ENCODE data around the gene NUP210L. TPM values are rescaled to one million over a fixed set of nuclear protein-coding genes. Genes with fewer than 3 reads are reported as not detected.

NUP210L gene
- total RNA-seq, 4 donors from 2014 or later = 0.09 to 0.21 TPM; not detected in 2

DNA sequence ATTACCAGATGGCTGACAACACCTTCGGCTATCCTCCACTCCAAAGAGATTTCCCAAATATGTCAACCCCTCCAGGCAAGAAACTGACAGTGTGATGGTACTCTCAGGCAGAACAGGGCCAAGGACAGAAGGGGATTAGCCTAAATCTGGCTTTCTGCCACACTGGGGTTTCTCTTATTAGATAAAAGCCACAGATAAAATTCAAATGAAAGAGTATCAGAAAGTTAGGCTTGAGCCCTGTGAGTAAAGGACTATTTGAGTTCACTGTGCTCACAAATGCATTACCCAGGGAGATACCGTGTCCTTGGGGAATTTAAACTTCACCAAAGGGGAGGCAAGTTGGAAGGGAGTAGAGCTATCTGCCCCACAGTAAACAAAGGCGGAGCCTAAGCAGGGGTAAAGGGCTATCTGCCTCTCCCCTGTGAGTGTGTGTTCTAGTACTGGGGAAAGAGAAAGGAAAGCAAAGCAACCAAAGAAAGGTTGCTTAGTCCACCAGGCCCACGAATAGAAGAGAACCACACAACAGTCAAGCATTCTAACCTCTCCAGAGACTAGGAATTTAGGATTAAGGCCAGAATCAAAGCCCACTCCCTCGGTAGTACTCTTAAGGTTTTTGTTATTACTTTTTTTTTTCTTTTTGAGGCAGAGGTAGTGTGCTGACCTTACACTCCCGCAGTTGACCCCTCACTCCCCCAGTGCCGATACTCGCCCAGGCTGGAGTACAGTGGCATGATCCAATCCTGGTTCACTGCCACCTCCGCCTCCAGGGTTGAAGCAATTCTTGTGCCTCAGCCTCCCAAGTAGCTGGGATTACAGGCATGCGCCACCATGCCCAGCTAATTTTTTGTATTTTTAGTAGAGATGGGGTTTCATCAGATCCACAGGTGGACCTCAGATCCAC lies 24.3 kb upstream of the NUP210L start:
- H3K4me1 ChIP-seq = peaks cover 18 to 24% of the 10 kb centered on the region in 2 donors
- TF ChIP-seq POLR2A (IDR thresholded peaks at IDR 0.05) = no peak
- TF ChIP-seq, protein P1, sequence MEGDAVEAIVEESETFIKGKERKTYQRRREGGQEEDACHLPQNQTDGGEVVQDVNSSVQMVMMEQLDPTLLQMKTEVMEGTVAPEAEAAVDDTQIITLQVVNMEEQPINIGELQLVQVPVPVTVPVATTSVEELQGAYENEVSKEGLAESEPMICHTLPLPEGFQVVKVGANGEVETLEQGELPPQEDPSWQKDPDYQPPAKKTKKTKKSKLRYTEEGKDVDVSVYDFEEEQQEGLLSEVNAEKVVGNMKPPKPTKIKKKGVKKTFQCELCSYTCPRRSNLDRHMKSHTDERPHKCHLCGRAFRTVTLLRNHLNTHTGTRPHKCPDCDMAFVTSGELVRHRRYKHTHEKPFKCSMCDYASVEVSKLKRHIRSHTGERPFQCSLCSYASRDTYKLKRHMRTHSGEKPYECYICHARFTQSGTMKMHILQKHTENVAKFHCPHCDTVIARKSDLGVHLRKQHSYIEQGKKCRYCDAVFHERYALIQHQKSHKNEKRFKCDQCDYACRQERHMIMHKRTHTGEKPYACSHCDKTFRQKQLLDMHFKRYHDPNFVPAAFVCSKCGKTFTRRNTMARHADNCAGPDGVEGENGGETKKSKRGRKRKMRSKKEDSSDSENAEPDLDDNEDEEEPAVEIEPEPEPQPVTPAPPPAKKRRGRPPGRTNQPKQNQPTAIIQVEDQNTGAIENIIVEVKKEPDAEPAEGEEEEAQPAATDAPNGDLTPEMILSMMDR (IDR thresholded peaks at IDR 0.05) = no peak
- H3K27me3 ChIP-seq = no peaks in the 10 kb centered on the region
- H3K4me3 ChIP-seq = no peak overlapping the region
- H3K36me3 ChIP-seq = no peaks in the 10 kb centered on the region
- no peak for DNase-seq
- H3K9me3 ChIP-seq = no peaks in the 10 kb centered on the region
- peak overlapping the region; percentile 39 to 79 for H3K27ac ChIP-seq
- intact Hi-C loops (cut with DNase I; ENCODE audit: low total_unique reads) = no loop called here

DNA sequence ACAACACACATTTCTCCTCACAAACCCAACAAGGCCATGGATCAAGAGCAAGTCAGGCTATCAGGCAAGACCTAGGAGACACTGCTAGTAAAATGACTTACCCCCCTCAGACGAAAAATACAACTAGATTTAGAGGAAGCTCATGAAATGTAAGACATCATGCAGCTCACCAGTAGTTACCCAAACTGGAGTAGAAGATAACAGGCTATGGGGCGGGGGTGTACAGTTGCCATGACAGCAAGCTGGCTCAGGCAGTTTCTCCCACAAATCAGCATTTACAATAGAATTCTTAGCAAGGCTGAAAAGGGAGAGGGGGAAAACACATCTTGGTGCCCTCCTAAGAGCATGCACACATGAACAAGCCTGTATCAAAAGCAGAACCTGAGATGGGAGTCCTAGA lies 23.1 kb upstream of the NUP210L start:
- intact Hi-C loops (cut with DNase I; ENCODE audit: low total_unique reads) = no loop called here
- H3K9me3 ChIP-seq = no peaks in the 10 kb centered on the region
- no peak overlapping the region for H3K4me3 ChIP-seq
- no peaks in the 10 kb centered on the region for H3K27me3 ChIP-seq
- no peak for DNase-seq
- H3K27ac ChIP-seq = peak overlapping the region in 1 of 2 donors; percentile 79
- no peak for TF ChIP-seq POLR2A (IDR thresholded peaks at IDR 0.05)
- TF ChIP-seq, protein P1 (IDR thresholded peaks at IDR 0.05) = no peak
- peaks cover 18 to 24% of the 10 kb centered on the region in 2 donors for H3K4me1 ChIP-seq
- H3K36me3 ChIP-seq = no peaks in the 10 kb centered on the region

DNA sequence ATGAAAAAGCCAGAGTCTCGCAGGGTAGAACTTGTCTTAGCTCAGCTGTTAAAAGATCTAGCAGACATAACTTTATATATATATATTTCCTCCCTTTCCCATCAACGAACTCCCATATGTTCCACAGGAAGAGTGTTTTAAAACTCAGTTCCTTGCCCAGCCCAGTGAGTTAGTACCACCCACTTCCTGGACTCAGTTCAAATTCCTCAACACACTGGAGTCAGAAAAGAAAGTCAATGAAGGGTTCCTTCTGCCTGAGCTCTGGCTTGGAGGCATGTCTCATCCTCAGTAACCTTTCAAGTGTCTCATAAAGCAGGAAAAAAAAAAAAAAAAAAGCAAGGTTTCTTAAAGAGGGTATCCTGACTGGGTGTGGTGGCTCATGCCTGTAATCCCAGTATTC lies 21.5 kb upstream of the NUP210L start:
- no peak for DNase-seq
- peaks cover 18 to 24% of the 10 kb centered on the region in 2 donors for H3K4me1 ChIP-seq
- intact Hi-C loops (cut with DNase I; ENCODE audit: low total_unique reads) = no loop called here
- H3K36me3 ChIP-seq = no peaks in the 10 kb centered on the region
- H3K4me3 ChIP-seq = no peak overlapping the region
- no peak for TF ChIP-seq POLR2A (IDR thresholded peaks at IDR 0.05)
- TF ChIP-seq, protein P1 (IDR thresholded peaks at IDR 0.05) = no peak
- peak overlapping the region; percentile 41 to 46 for H3K27ac ChIP-seq
- H3K9me3 ChIP-seq = no peaks in the 10 kb centered on the region
- H3K27me3 ChIP-seq = no peaks in the 10 kb centered on the region

DNA sequence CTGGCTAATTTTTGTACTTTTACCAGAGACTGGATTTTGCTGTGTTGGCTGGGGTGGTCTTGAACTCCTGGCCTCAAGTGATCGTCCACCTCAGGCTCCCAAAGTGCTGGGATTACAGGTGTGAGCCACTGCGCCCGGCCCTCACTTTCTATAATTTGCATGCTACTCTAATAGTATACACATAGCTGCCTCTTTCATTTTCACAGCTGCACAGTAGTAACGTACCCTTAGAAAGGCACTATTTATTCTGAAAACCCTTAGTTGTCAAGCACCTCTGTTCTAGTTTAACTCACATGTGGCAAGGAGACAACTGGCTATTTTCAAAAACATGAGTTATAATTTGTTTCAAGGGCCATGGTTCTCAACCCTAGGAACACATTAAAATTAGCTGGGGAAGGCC lies 19.8 kb upstream of the NUP210L start:
- Histone ChIP-seq H3K27ac (no peak overlapping the region), H3K4me3 (no peak overlapping the region), H3K27me3 (no peaks in the 10 kb centered on the region), H3K9me3 (no peaks in the 10 kb centered on the region), H3K36me3 (no peaks in the 10 kb centered on the region), H3K4me1 (peaks cover 12 to 22% of the 10 kb centered on the region in 2 donors)
- intact Hi-C loops (cut with DNase I; ENCODE audit: low total_unique reads) = no loop called here
- TF ChIP-seq POLR2A (IDR thresholded peaks at IDR 0.05) = no peak
- TF ChIP-seq, protein P1 (IDR thresholded peaks at IDR 0.05) = no peak
- DNase-seq = no peak

DNA sequence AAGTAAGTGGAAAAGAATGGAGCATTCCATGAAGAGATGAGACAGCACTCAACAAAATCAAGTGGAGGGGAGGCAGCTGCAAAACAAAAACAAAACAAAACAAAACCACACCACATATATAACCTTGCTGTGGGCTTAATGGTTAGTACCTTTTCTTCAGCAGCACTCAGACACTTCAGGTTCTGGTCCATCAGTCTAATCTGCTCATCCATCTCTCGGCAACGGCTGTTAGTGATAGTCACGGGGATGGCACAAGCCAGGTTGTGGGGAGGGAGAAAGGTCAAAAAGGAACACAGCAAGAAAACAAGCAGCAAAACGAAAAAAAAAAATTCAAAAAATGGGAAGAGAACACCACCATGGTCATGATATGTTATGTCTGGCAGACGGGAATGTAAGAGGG lies 17.0 kb upstream of the NUP210L start:
- Histone ChIP-seq H3K9me3 (no peaks in the 10 kb centered on the region), H3K27me3 (no peaks in the 10 kb centered on the region), H3K4me3 (no peak overlapping the region), H3K27ac (no peak overlapping the region), H3K4me1 (peaks cover 0 to 3% of the 10 kb centered on the region in 2 donors), H3K36me3 (no peaks in the 10 kb centered on the region)
- intact Hi-C loops (cut with DNase I; ENCODE audit: low total_unique reads) = no loop called here
- TF ChIP-seq, protein P1 (IDR thresholded peaks at IDR 0.05) = no peak
- no peak for TF ChIP-seq POLR2A (IDR thresholded peaks at IDR 0.05)
- no peak for DNase-seq

All from uterus (tissue), 4 donors.